OCI-M2 (cell line): Measurements from ENCODE around the gene OVCH2.
"Not testable (repeated sequence)": the region's sequence is repeated elsewhere in the genome, so short reads cannot be mapped to it uniquely, and the experiment has no call there.

ENCODE experiments used
- DNase-seq: peaks from one replicate; lab custom pipeline; 2025; ENCODE audit not compliant: unreplicated experiment; lab: John Stamatoyannopoulos, UW

The OVCH2 gene, protein sequence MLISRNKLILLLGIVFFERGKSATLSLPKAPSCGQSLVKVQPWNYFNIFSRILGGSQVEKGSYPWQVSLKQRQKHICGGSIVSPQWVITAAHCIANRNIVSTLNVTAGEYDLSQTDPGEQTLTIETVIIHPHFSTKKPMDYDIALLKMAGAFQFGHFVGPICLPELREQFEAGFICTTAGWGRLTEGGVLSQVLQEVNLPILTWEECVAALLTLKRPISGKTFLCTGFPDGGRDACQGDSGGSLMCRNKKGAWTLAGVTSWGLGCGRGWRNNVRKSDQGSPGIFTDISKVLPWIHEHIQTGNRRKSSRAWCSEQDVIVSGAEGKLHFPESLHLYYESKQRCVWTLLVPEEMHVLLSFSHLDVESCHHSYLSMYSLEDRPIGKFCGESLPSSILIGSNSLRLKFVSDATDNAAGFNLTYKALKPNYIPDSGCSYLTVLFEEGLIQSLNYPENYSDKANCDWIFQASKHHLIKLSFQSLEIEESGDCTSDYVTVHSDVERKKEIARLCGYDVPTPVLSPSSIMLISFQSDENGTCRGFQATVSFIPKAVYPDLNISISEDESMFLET

DNA sequence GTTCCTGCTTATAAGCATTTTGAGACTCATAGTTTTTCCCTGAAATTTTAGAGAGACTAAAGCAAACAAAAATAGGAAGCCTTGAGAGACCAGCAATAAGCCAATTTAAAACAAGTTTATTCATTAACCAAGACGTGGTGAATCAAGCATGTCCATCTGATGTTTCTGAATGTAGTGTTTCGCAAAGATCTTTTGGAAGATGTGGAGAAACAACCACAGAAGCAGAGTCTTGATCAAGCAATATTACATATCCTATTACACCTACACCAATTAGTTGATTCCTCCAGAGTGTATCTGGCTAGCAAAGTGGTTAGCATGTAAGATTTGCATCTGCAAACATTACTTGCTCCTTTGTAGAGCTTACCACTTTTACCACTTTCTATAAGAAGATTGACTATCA, at the start of gene OVCH2:
Gene OVCH2, minus strand, starts transcription at position 101 of the 400 bp plus-strand sequence. Its CDS starts 83 bp downstream, at position 18.
- no peak for DNase-seq

DNA sequence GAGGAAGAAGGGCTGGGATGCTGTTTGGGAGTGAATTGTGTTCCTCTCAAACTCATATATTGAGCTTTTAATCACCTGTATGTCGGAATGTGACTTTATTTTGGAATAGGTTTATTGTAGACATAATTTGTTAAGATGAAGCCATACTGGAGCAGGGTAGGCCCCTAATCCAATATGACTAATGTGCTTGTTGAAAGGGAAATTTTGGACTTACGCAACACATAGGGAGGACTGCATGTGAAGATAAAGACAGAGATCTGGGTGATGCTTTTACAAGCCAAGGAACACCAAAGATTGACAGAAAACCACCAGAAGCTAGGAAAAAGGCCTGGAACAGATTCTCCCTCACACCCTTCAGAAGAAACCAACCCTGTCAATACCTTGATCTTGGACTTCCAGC, 43.2 kb upstream of the OVCH2 start:
- DNase-seq = no peak

DNA sequence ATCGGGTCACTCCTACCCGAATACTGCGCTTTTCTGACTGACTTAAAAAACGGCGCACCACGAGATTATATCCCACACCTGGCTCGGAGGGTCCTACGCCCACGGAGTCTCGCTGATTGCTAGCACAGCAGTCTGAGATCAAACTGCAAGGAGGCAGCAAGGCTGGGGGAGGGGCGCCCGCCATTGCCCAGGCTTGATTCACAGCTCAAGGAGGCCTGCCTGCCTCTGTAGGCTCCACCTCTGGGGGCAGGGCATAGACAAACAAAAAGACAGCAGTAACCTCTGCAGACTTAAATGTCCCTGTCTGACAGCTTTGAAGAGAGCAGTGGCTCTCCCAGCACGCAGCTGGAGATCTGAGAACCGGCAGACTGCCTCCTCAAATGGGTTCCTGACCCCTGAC, 28.5 kb upstream of the OVCH2 start:
- not testable (repeated sequence) for DNase-seq

DNA sequence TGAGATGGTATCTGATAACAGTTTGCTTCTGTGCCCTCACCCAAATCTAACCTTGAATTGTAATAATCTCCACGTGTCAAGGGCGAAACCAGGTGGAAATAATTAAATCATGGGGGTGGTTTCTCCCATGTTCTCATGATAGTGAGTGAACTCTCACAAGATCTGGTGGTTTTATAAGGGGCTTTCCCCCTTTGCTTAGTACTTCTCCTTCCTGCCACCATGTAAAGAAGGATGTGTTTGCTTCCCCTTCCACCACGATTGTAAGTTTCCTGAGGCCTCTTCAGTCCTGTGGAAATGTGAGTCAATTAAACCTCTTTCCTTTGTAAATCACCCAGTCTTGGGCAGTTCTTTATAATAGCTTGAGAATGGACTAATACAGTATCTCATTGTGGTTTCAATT, 8.5 kb upstream of the OVCH2 start:
- no peak for DNase-seq

DNA sequence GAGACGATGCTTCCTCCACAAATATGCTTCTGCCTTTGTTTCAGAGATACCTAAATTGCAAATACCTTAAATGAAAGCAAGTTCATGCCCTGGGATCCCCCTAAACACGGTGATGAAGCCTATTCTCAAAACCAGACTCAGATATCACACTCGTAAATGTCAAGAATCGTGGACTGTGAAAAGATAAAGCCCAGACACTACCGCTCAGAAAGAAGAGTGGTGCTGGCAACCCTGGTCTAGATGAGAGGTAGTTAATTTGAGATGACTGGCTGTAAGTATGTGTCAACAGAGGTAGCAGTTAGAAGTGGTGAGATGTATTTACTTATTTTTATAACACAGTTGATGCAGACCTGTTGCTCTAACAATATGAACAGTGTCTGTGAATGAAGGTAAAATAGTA, 2.5 kb downstream of the OVCH2 start:
- no peak for DNase-seq

DNA sequence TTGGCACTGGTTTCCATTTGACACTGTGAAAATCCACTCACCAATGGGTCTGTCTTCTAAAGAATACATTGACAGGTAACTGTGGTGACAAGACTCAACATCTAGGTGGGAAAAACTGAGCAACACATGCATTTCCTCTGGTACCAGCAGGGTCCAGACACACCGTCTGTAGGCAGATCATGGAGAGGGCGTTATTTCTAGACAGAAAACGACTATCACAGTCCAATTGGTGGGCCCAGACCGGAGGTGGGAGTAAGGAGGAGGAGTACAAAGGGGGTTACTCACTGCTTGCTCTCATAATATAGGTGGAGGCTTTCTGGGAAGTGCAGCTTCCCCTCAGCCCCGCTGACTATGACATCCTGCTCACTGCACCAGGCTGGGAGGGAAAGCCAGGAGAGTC, 9.9 kb downstream of the OVCH2 start:
- DNase-seq = no peak

DNA sequence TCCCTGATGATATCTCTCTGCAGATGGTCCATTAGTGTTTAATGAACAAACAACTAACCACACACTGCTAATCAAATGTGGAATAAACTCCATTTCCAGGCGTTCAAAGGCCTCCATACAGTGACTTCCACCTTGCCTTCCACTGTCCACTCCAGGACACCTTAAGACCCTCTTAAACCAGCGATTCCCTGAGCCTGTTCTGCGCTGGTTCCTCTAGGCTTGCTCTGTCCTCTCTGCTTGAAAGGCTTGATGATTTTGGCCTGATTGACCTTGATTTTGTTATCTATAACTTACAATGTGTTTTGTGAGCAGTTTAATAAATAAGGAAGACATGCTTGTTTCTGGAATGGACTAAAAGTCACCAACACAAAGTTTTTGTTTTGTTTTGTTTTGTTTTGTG, 12.0 kb downstream of the OVCH2 start:
- DNase-seq = no peak

DNA sequence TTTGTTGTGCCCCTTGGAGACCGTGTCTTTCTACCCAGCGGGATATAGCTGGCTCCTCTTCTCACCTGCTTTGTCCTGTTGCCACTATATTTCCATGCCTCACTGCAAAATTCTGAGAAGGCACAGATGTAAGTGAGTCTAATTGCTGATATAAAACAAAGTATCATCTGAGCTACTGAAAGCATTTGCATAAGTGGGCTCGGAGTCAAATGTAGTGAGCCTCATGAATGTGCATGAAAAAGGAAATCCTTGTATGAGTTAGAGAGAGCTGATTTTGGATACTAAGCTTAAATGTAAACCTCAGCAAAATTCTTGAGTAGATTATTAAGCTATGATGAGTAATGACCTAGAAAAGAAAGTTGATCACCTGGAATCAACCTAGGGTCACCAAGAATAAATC, 13.9 kb downstream of the OVCH2 start:
- no peak for DNase-seq

DNA sequence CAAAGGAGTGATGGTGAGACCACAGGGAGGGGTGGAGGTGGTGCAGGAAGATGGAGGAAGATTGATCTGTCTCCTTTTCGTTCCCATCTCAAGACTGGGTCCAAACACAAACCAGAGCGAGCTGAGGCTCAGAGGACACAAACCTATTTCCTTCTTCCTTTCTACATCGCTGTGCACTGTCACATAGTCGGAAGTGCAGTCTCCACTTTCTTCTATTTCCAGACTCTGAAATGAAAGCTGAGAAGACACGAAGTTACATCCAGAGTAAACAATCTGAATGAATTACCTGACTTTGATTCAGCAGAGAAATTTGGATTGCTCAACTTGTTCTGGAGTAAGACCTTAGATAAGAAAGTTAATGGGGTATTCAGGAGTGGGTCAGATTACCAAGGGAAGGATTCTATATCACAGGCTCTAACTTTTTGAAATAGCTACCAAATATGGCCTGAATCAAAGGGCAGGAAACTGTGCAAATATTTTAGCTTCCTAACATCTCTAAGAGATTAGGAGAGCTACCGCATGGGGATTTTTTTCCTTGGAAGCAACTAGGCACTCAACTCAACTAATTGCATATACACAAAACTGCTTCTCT, 14.4 kb downstream of the OVCH2 start:
- DNase-seq = no peak

DNA sequence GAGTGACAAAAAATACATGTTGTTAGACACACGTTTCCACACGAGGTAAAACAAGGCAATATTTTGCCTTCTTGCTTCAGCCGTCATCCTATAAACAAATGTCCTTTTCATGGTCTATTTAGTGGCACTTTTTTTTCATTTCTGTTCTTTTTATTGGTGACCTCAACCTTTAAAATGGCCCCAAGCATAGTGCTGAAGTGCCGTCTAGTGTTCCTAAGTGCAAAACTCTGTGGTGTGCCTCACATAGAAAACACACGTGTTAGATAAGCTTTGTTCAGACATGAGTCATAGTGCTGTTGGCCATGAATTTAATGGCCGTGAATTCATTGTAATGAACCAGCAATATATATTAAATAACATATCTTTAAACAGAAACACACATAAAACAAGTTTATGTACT, 15.6 kb downstream of the OVCH2 start:
- no peak for DNase-seq

DNA sequence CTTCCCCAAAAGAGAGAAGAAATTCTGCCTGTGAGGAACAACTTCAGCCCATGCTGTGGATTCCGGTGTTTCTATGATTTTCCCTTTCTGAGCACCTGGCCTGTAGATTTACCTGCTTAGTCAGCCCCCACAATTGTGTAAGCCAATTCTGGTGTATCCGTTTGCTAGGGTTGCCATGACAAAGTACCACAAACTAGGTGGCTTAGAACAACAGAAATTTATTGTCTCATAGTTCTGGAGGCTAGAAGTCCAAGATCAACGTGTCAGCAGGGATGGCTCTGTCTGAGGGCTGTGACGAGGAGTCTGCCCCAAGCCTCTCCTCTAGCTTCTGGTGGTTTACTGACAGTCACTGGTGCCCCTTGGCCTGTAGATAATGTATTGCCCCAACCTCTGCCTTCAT, 17.0 kb downstream of the OVCH2 start:
- no peak for DNase-seq

DNA sequence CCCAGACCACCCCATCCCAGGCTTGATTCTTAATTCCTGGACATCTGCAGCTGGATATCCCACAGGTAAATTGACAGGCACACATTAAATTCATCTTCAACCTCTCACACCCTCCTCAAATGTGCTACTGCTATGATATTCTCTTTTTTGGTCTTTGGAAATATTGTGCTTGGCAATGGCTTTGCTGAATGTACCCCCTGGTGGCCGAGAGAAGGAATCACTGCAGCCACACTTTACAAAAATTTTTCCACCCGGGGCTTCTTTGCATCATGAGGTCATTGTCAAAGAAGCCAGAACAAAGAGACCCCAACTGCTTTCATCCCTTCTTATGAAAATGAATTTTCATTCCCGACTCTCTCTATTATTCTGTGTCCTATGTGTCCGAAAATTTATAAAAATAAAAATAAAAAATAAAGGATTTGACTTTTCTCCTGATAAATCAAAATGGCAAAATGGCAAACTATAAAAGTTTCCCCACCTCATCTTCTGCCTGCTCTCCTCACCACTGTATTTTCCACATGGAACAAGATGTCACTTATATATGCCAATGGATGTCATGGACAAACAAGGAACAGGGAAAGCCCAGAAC, 17.9 kb downstream of the OVCH2 start:
- no peak for DNase-seq

DNA sequence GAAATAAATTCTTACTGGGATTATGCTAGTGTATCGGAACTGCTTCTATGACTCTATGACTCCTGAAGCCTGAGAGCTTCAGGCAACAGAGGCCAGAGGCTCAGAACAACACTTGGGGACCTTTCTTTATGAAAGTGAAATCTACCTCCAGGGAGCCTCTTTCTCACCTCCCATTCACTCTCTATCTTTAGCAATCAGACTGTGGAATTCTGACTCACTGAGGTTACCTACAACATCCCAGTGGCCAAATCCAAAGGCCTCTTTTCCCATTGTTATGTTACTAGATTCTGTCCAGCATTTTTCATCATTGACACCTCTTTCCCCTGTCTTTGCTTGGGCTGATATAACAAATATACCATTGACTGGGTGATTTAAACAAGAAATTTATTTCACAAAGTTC, 18.9 kb downstream of the OVCH2 start:
- no peak for DNase-seq

DNA sequence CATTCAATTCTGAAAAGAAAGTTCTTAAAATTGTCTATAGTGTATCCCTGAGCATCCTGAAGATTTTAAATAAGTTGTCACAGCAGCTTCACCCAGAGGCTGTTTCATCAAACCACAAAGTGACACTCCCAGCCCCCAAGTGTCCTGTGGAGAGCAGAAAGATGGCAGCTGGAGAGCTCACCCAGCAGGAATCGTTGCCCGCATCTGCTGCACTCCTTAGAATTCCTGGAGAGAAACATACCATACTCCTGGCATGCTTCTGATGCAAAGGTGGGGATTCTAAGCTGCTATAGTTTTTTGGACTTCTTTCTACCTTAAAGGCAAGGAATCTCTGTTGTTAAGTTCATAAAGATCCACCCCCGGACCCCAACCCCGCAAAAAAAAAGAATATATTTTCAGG, 19.5 kb downstream of the OVCH2 start:
- DNase-seq = no peak

DNA sequence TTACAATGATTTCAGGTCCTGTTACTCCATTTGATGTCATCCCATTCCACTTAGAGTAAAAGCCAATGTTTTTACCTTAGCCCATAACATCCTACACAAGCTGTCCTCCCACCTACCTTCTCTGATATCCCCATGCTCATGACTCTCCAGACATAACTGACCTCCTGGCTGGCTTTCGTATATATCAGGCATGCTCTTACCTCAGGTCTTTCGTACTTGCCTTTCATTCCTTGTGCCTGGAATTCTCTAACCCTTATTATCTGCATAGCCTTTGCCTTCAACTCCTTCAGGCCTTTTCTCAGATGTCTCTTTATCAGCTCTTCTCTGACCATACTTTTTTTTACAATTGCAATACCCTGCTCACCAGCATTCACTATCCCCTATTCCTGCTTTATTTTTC, 22.7 kb downstream of the OVCH2 start:
- no peak for DNase-seq

DNA sequence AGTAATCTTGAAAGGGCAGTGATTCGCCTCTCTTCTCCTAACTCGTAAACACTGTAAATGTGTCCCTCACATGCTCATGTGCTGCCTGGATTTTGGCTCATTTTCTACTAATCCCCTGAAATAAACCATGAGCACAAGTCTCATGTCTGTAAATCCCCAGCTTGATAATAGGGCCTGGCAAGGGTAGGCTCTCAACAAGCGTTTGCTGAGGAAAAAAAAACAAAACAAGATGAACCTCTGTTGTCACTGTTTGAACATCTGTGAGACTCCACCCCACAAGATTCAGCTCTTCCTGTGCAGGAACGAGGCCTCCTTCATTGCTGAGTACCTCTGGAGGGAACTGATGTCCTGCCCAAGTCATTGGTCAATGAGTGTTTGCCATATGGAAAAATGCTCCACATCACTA, 28.5 kb downstream of the OVCH2 start:
- DNase-seq = no peak

DNA sequence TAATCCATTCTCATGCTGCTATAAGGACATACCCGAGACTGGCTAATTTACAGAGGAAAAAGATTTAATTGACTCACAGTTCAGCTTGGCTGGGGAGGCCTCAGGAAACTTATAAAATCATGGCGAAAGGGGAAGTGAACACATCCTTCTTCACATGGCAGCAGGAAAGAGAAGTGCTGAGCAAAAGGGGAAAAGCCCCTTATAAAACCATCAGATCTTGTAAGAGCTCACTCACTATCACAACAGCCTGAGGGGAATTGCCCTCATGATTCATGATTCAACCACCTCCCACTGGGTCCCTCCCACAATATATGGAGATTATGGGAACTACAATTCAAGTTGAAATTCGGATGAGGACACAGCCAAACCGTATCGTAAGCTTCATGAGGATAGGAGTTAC, 29.2 kb downstream of the OVCH2 start:
- DNase-seq = no peak

DNA sequence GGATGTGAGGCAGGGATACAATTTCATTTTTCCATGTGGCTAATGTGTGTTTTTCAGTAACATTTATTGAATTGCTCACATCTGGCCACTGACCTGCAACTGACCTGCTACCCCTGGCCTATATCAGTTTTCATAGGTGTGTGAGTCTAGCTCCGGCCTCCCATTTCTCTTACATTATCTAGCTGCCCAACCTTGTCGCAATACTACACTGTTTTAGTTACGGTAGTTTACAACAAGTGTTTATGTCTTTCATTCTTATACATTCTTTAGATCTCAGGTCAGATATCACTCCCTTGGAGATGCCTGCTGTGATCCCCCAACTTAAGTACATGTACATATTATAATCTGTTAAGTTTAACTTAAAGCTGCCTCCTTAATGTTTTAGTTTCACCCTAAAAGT, 30.6 kb downstream of the OVCH2 start:
- no peak for DNase-seq

DNA sequence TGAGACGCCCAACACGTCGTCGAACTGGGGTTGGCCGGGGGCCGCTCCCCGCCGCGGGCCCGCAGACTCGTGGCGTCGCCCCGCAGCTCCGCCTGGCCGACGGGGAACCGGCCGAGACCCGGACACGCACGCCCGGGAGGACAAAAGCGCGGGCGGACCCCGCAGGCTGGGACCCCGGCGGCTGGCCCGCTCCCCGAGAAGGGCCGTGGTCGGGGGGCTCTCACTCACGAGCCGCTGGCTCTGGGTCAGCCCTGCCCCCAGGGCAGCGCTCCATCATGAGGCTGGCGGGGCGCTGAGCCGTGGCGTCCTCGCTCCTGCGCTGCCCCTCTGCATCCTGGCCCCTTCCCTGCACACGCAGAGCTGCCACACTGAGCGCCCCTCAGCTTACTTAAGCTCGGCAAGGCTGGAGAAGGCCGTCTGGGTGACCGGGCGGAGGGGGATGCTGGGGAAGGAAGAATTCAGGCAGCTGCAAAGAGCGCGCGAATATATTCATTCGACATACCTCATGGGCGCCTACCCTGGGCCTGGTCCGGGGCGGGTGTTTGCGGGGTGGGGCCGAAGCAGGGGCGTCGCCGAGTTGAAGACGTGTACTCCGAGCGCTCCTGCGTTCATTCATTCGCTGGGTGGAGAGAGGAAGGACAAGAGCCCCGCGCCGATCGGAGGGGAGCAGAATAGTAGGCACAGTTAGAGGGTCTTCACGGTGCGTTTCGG, 32.4 kb downstream of the OVCH2 start:
- no peak for DNase-seq

DNA sequence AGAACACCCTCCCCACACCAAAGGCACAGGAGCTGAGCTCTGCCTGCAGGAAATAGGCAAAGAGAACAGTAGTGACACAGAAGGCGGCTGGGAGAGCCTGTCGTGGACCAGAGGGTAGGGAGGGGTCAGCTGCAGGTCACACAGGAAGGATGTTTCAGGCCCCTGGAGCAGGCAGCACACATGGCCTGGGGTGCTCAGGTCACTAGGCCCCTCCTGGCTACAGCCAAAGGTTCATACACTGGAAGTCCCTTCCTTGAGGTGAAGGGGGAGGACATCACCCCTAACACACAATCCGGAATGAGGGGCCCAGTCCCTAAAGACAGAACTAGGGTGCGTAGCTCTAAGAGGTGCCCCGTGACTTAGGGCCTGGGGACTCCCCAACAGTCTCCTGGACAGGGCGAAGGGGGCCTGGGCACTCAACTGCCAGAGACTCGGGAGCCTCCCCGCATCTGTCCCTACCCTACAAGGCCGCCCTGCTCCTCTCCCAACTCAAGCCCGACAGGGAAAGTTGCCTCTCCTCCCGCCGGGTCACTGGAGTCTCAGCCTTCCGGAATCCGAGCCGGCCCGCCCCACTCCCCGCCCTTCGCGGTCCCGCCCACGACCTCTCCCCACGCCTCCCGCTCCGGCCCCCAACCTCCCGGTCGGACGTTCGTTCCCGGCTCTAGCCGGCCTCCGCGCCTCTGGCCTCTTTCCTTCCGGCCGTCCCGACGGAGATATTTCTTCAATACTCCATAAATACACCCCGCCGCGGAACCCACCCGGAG, 33.1 kb downstream of the OVCH2 start, which contains the start of gene CYB5R2:
Gene CYB5R2, minus strand, starts transcription at position 541 of the 764 bp plus-strand sequence. CDS start 675 bp downstream, outside the sequence.
- DNase-seq = no peak
